HepG2 (cell line): ENCODE measurements around the gene CDC42BPG. TPM values are rescaled to one million over a fixed set of nuclear protein-coding genes. Genes with fewer than 3 reads are reported as not detected.

Source experiments
- ATF3 ChIP-seq: sonication (generic); formaldehyde crosslinking; IDR thresholded peaks from 2 replicates; pipeline ENCODE4 v1.4.0; 2020; ENCODE audit warnings: missing genetic modification reagents
- CREBL2 ChIP-seq: sonication (generic); formaldehyde crosslinking; IDR thresholded peaks from 2 replicates; pipeline ENCODE4 v1.8.1; 2023; ENCODE audit warnings: missing genetic modification reagents, mild to moderate bottlenecking, borderline replicate concordance
- DBP ChIP-seq: sonication (generic); formaldehyde crosslinking; IDR thresholded peaks from 2 replicates; pipeline ENCODE4 v1.4.0; 2020; ENCODE audit warnings: missing genetic modification reagents; ENCODE audit errors: not compliant biosample characterization
- DR1 ChIP-seq: sonication (generic); formaldehyde crosslinking; IDR thresholded peaks from 2 replicates; pipeline ENCODE4 v1.8.0; 2021; ENCODE audit warnings: mild to moderate bottlenecking, missing genetic modification reagents, inconsistent platforms
- IRF2 ChIP-seq: IDR thresholded peaks from 2 replicates; pipeline ENCODE4 v1.6.1; 2018; ENCODE audit warnings: missing genetic modification reagents, missing compliant biosample characterization
- IRF9 ChIP-seq: sonication (generic); formaldehyde crosslinking; IDR thresholded peaks from 2 replicates; pipeline ENCODE4 v1.8.0; 2022; ENCODE audit warnings: missing genetic modification reagents, mild to moderate bottlenecking, borderline replicate concordance
- NFE2L1 ChIP-seq: sonication (generic); formaldehyde crosslinking; IDR thresholded peaks from 2 replicates; pipeline ENCODE4 v1.4.0; 2020; ENCODE audit warnings: missing genetic modification reagents, mild to moderate bottlenecking, borderline replicate concordance
- SMAD9 ChIP-seq: sonication (generic); formaldehyde crosslinking; IDR thresholded peaks from 2 replicates; pipeline ENCODE4 v1.5.1; 2020; ENCODE audit warnings: mild to moderate bottlenecking, missing genetic modification reagents
- TFE3 ChIP-seq: IDR thresholded peaks from 2 replicates; pipeline ENCODE4 v1.6.1; 2016
- XBP1 ChIP-seq: sonication (generic); formaldehyde crosslinking; IDR thresholded peaks from 2 replicates; pipeline ENCODE4 v1.5.0; 2020; ENCODE audit warnings: missing genetic modification reagents
- ZBTB10 ChIP-seq: sonication (generic); formaldehyde crosslinking; IDR thresholded peaks from 2 replicates; pipeline ENCODE4 v1.4.0; 2020; ENCODE audit warnings: missing genetic modification reagents, borderline replicate concordance
- ZBTB44 ChIP-seq: sonication (generic); formaldehyde crosslinking; IDR thresholded peaks from 2 replicates; pipeline ENCODE4 v1.4.0; 2020; ENCODE audit warnings: missing genetic modification reagents
- ZFP41 ChIP-seq: sonication (generic); formaldehyde crosslinking; IDR thresholded peaks from 2 replicates; pipeline ENCODE4 v1.4.0; 2020; ENCODE audit warnings: mild to moderate bottlenecking, missing genetic modification reagents, borderline replicate concordance
- ZMAT3 ChIP-seq: sonication (generic); formaldehyde crosslinking; conservative IDR thresholded peaks from 2 replicates; pipeline ENCODE4 v1.7.0; 2021; ENCODE audit warnings: missing genetic modification reagents
- ZNF12 ChIP-seq: sonication (generic); formaldehyde crosslinking; IDR thresholded peaks from 2 replicates; pipeline ENCODE4 v1.5.0; 2020; ENCODE audit warnings: missing genetic modification reagents
- ZNF496 ChIP-seq: sonication (generic); formaldehyde crosslinking; IDR thresholded peaks from 2 replicates; pipeline ENCODE4 v1.8.1; 2023; ENCODE audit warnings: mild to moderate bottlenecking, moderate library complexity, missing genetic modification reagents; ENCODE audit not compliant: insufficient replicate concordance
- ZNF619 ChIP-seq: sonication (generic); formaldehyde crosslinking; IDR thresholded peaks from 2 replicates; pipeline ENCODE4 v1.4.0; 2020; ENCODE audit warnings: mild to moderate bottlenecking, missing genetic modification reagents
- ZNF761 ChIP-seq: sonication (generic); formaldehyde crosslinking; conservative IDR thresholded peaks from 2 replicates; pipeline ENCODE4 v1.4.0; 2020; ENCODE audit warnings: mild to moderate bottlenecking, missing genetic modification reagents
- ZZZ3 ChIP-seq: sonication (generic); formaldehyde crosslinking; IDR thresholded peaks from 2 replicates; pipeline ENCODE4 v1.4.0; 2020; ENCODE audit warnings: missing genetic modification reagents, mild to moderate bottlenecking, borderline replicate concordance
- polyA plus RNA-seq, 8 experiments: library from polyadenylated mRNA; depleted of rRNA in 3 of 8; stranded (reverse) in 7 of 8; unstranded in 1 of 8; fragments of >200 nt; fragmentation: Illumina TruSeq in 4 of 8; extraction: Trizol in 4 of 8; gene quantifications; 2 replicates each; pipeline versions ENCODE4 v1.2.1 to v1.2.3, GENCODE V29; 2011 to 2016; ENCODE audit warnings: low read depth in 4 of 8, missing spikeins in 1 of 8, mixed read lengths in 1 of 8; ENCODE audit not compliant: insufficient read depth in 1 of 8
- total RNA-seq, 5 experiments: library from RNA; depleted of rRNA; stranded (reverse); fragments of >200 nt; fragmentation: Illumina TruSeq; extraction: Trizol; gene quantifications; 2 replicates each; pipeline ENCODE4 v1.2.3, GENCODE V29; 2016; ENCODE audit warnings: low read depth in 1 of 5

Gene CDC42BPG
- total and polyA plus RNA-seq, 2 of the 13 experiments (the other 11 are each of a cell fraction or from before 2014, with no cell fraction given), result 0.55 to 1.4 TPM

- TF ChIP-seq DR1 (no peak), ZBTB10 (no peak), CREBL2 (CRISPR knock-in tag) (no peak), ZZZ3 (CRISPR knock-in tag) (no peak), IRF2 (CRISPR knock-in tag) (no peak), ZFP41 (no peak), ZBTB44 (CRISPR knock-in tag) (no peak), TFE3 (CRISPR knock-in tag) (no peak), IRF9 (CRISPR knock-in tag) (no peak), ZMAT3 (CRISPR knock-in tag) (no peak), ZNF496 (no peak), ATF3 (no peak), XBP1 (CRISPR knock-in tag) (no peak), NFE2L1 (CRISPR knock-in tag) (no peak), DBP (CRISPR knock-in tag) (no peak), ZNF619 (CRISPR knock-in tag) (no peak), ZNF12 (CRISPR knock-in tag) (no peak), ZNF761 (no peak), SMAD9 (CRISPR knock-in tag) (no peak)
- TF ChIP-seq, all 625 proteins: peak for 113
Measured at GRCh38 chr11:64870176-64870892, 25.9 kb upstream of the CDC42BPG start (continued).
